Activated CD4-positive, CD25-positive, alpha-beta regulatory T cell (primary cell): ENCODE data around the gene FZD2.

Experiments used
- DNase-seq, 4 experiments: peaks; one replicate each; lab custom pipeline; 2025; lab: John Stamatoyannopoulos, UW

FZD2 gene

GRCh38 chr17:44607836-44608690, 50.8 kb downstream of the FZD2 start:
- DNase-seq, result no peak

- DNase-seq, result no peak
Observed at GRCh38 chr17:44608727-44609435, 51.6 kb downstream of the FZD2 start.

GRCh38 chr17:44610331-44610730, 53.0 kb downstream of the FZD2 start:
- no peak for DNase-seq
